GM12878 (cell line): ENCODE data around the gene WDR26. TPM values are rescaled to one million over a fixed set of nuclear protein-coding genes. Genes with fewer than 3 reads are reported as not detected.

Experiments
- ATF3 ChIP-seq: IDR thresholded peaks from 2 replicates; pipeline ENCODE4 v1.6.1; 2011; ENCODE audit warnings: low read depth, mild to moderate bottlenecking, low read length, moderate library complexity, borderline replicate concordance; ENCODE audit errors: extremely low read depth
- CBX3 ChIP-seq: fragments of 200-600 bp; sonication (generic); IDR thresholded peaks from 2 replicates; pipeline ENCODE4 v1.6.1; 2016; ENCODE audit warnings: low read depth, borderline replicate concordance
- CHD1 ChIP-seq: IDR thresholded peaks from 2 replicates; pipeline ENCODE4 v1.6.1; 2012; ENCODE audit warnings: low read depth, low read length, improper control_type of control experiment
- CREM ChIP-seq: IDR thresholded peaks from 2 replicates; pipeline ENCODE4 v1.6.1; 2014; ENCODE audit warnings: antibody characterized with exemption, low read depth
- E2F8 ChIP-seq: fragments of 450-650 bp; IDR thresholded peaks from 2 replicates; pipeline ENCODE4 v1.6.1; 2018; ENCODE audit warnings: mild to moderate bottlenecking, low read depth, moderate library complexity; ENCODE audit not compliant: partially characterized antibody
- EGR1 ChIP-seq, 2 experiments: IDR thresholded peaks; 1 replicate in 1 of 2; 2 replicates in 1 of 2; pipeline ENCODE4 v1.6.1; 2011 to 2012; ENCODE audit warnings: low read depth in 2 of 2, low read length in 2 of 2, borderline replicate concordance in 1 of 2, mild to moderate bottlenecking in 1 of 2, moderate library complexity in 1 of 2
- HDAC2 ChIP-seq: fragments of 200-600 bp; sonication (generic); IDR thresholded peaks from 2 replicates; pipeline ENCODE4 v1.6.1; 2017
- HDAC6 ChIP-seq: fragments of 200-600 bp; sonication (generic); IDR thresholded peaks from one replicate; pipeline ENCODE4 v1.8.0; 2017; ENCODE audit warnings: antibody characterized with exemption; ENCODE audit not compliant: unreplicated experiment
- JUNB ChIP-seq: IDR thresholded peaks from 2 replicates; pipeline ENCODE4 v1.6.1; 2016; ENCODE audit warnings: antibody characterized with exemption, mild to moderate bottlenecking
- MTA3 ChIP-seq: IDR thresholded peaks from 2 replicates; pipeline ENCODE4 v1.6.1; 2012; ENCODE audit warnings: low read length, inconsistent platforms, borderline replicate concordance
- MXI1 ChIP-seq: fragments of 150-350 bp; IDR thresholded peaks from 2 replicates; pipeline ENCODE4 v1.6.1; 2011; ENCODE audit warnings: low read depth, mild to moderate bottlenecking, inconsistent platforms, low read length, improper control_type of control experiment
- NBN ChIP-seq: fragments of 450-650 bp; IDR thresholded peaks from 2 replicates; pipeline ENCODE4 v1.6.1; 2016
- NFXL1 ChIP-seq: fragments of 450-650 bp; IDR thresholded peaks from 2 replicates; pipeline ENCODE4 v1.6.1; 2017; ENCODE audit warnings: antibody characterized with exemption, mild to moderate bottlenecking, borderline replicate concordance
- NFYB ChIP-seq: IDR thresholded peaks from 2 replicates; pipeline ENCODE4 v1.6.1; 2011; ENCODE audit warnings: low read depth, mild to moderate bottlenecking, low read length, improper control_type of control experiment, moderate library complexity; ENCODE audit not compliant: insufficient read depth
- NR2C1 ChIP-seq: fragments of 450-650 bp; IDR thresholded peaks from 2 replicates; pipeline ENCODE4 v1.6.1; 2017; ENCODE audit warnings: antibody characterized with exemption, mild to moderate bottlenecking, moderate library complexity
- NR2F1 ChIP-seq: fragments of 450-650 bp; conservative IDR thresholded peaks from 2 replicates; pipeline ENCODE4 v1.6.1; 2017; ENCODE audit warnings: mild to moderate bottlenecking
- PAX5 ChIP-seq: IDR thresholded peaks from 2 replicates; pipeline ENCODE4 v1.6.1; 2011; ENCODE audit warnings: low read depth, low read length, borderline replicate concordance
- PBX3 ChIP-seq: IDR thresholded peaks from 2 replicates; pipeline ENCODE4 v1.6.1; 2011; ENCODE audit warnings: mild to moderate bottlenecking, low read depth, low read length, moderate library complexity; ENCODE audit not compliant: insufficient replicate concordance
- RAD51 ChIP-seq: fragments of 450-650 bp; IDR thresholded peaks from 2 replicates; pipeline ENCODE4 v1.6.1; 2016; ENCODE audit warnings: moderate library complexity, mild to moderate bottlenecking, inconsistent platforms
- RELA ChIP-seq: fragments of 450-650 bp; IDR thresholded peaks from 2 replicates; pipeline ENCODE4 v1.8.0; 2014; ENCODE audit warnings: borderline replicate concordance; ENCODE audit not compliant: partially characterized antibody
- RUNX3 ChIP-seq: IDR thresholded peaks from 2 replicates; pipeline ENCODE4 v1.6.1; 2012; ENCODE audit warnings: low read length, inconsistent platforms
- SIX5 ChIP-seq: IDR thresholded peaks from 2 replicates; pipeline ENCODE4 v1.6.1; 2011; ENCODE audit warnings: mild to moderate bottlenecking, low read depth, low read length, moderate library complexity; ENCODE audit not compliant: severe bottlenecking
- SKIL ChIP-seq: fragments of 450-650 bp; IDR thresholded peaks from 2 replicates; pipeline ENCODE4 v1.6.1; 2017; ENCODE audit warnings: mild to moderate bottlenecking, low read depth, inconsistent platforms; ENCODE audit not compliant: poor library complexity, severe bottlenecking
- SMAD5 ChIP-seq: IDR thresholded peaks from 2 replicates; pipeline ENCODE4 v1.6.1; 2016; ENCODE audit warnings: antibody characterized with exemption, low read depth
- SMARCA5 ChIP-seq: fragments of 450-650 bp; IDR thresholded peaks from 2 replicates; pipeline ENCODE4 v1.6.1; 2017; ENCODE audit warnings: mild to moderate bottlenecking
- TCF3 ChIP-seq: IDR thresholded peaks from 2 replicates; pipeline ENCODE4 v1.6.1; 2012; ENCODE audit warnings: low read depth, mild to moderate bottlenecking, low read length, borderline replicate concordance; ENCODE audit not compliant: insufficient read depth
- WRNIP1 ChIP-seq: IDR thresholded peaks from 2 replicates; pipeline ENCODE4 v1.6.1; 2011; ENCODE audit warnings: low read depth, low read length, improper control_type of control experiment, borderline replicate concordance
- ZBED1 ChIP-seq: IDR thresholded peaks from 2 replicates; pipeline ENCODE4 v1.6.1; 2016; ENCODE audit warnings: borderline replicate concordance
- polyA plus RNA-seq, 11 experiments: library from polyadenylated mRNA; depleted of rRNA in 4 of 11; unstranded in 6 of 11; stranded (reverse) in 5 of 11; fragments of >200 nt; fragmentation: Nextera tagmentation in 4 of 11; fragmentation: Illumina TruSeq in 1 of 11; extraction: Ambion mirVana in 4 of 11; extraction: Trizol in 1 of 11; gene quantifications; 1 replicate in 1 of 11; 2 replicates in 10 of 11; pipeline versions ENCODE4 v1.2.1 to v1.2.3, GENCODE V29; 2011 to 2016; ENCODE audit warnings: inconsistent platforms in 2 of 11, missing spikeins in 2 of 11, low read depth in 1 of 11
- total RNA-seq, 4 experiments: library from RNA; depleted of rRNA in 3 of 4; stranded (reverse); fragments of >200 nt in 3 of 4; fragmentation: Illumina TruSeq in 1 of 4; extraction: Trizol in 1 of 4; gene quantifications; 2 replicates each; pipeline versions ENCODE4 v1.2.1 to v1.2.3, GENCODE V29; 2013 to 2021

WDR26 gene
- total and polyA plus RNA-seq, 10 of the 15 experiments (the other 5 are each of a cell fraction or from before 2014, with no cell fraction given): 6.6 to 47.0 (median 24.4) TPM

GRCh38 chr1:224380003-224380402 lies 54.6 kb downstream of the WDR26 start (continued):
- no peak for TF ChIP-seq PBX3
- TF ChIP-seq NFXL1: no peak
- TF ChIP-seq SMAD5: no peak
- no peak for TF ChIP-seq JUNB
- no peak for TF ChIP-seq NFYB
- no peak for TF ChIP-seq MXI1
- peak; percentile 25; the same call in 1 of the 2 replicates for TF ChIP-seq ZBED1
- TF ChIP-seq NBN: 0 out of 2 replicates have a peak, but pooled peaks have one; percentile 56
- peak; percentile 58 for TF ChIP-seq SKIL
- TF ChIP-seq EGR1 (IDR thresholded peaks at IDR 0.05; ENCODE audit: borderline replicate concordance in 1 of 2, low read depth in 2 of 2, low read length in 2 of 2): peak in 1 of 2 experiments; percentile 79; a peak in 1 of 3 replicates
- TF ChIP-seq RELA: no peak
- TF ChIP-seq CHD1: no peak
- TF ChIP-seq RAD51: no peak
- TF ChIP-seq CREM: 0 out of 2 replicates have a peak, but pooled peaks have one; percentile 11
- TF ChIP-seq NR2C1: no peak
- TF ChIP-seq PAX5: peak; percentile 69; the same call in 1 of the 2 replicates
- no peak for TF ChIP-seq E2F8
- no peak for TF ChIP-seq CBX3
- TF ChIP-seq HDAC6: no peak
- no peak for TF ChIP-seq SIX5
- TF ChIP-seq ATF3: no peak
- no peak for TF ChIP-seq TCF3
- peak; percentile 37; the same call in 1 of the 2 replicates for TF ChIP-seq MTA3
- no peak for TF ChIP-seq SMARCA5
- TF ChIP-seq NR2F1: no peak; the same call in 1 of the 2 replicates
- peak; percentile 98 for TF ChIP-seq RUNX3
- TF ChIP-seq WRNIP1: no peak
- TF ChIP-seq HDAC2: no peak
